Fibroblast of lung (primary cell): Measurements from ENCODE around the gene HABP4.

Experiments
- CTCF ChIP-seq, 2 donors: IDR thresholded peaks in 1 of 2; conservative IDR thresholded peaks in 1 of 2; 1 replicate in 1 of 2; 2 replicates in 1 of 2; pipeline ENCODE4 v1.5.1; 2011 to 2012; ENCODE audit warnings: low read length in 2 of 2, control low read depth in 1 of 2, inconsistent platforms in 1 of 2, low read depth in 1 of 2, mild to moderate bottlenecking in 1 of 2
- EZH2 ChIP-seq: IDR thresholded peaks from 2 replicates; pipeline ENCODE4 v1.5.1; 2012; ENCODE audit warnings: low read length, control low read depth, mild to moderate bottlenecking; ENCODE audit errors: missing control alignments

DNA sequence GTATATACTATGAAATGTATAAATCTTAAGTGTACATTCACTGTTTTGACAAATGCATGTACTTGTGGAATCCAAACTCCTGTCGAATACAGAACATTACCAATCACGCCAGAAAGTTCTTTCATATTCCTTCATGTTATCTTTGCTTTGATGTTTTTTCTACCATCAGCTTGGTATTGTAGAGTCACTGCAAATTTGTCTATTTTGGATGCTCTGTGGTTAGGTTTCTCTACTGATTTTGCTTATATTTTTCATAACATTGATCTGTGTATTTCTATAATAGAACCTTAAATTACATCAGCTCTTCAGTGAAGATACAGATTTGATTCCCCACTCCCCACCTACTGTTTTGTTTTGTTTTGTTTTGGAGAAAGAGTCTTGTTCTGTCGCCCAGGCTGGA, 30.8 kb downstream of the HABP4 start:
- TF ChIP-seq EZH2 (no peak), CTCF (conservative IDR thresholded peaks at IDR 0.05 in 1 of 2, IDR thresholded peaks at IDR 0.05 in 1 of 2; ENCODE audit: low read depth in 1 of 2, low read length in 2 of 2) (no peak)
